Measurements from ENCODE around the gene CATSPER3.

Gene CATSPER3

GRCh38 chr5:135037519-135038204, 70.0 kb downstream of the CATSPER3 start:
- no peak overlapping the region for H2AFZ ChIP-seq (ENCODE audit: low read length)
- H3F3A ChIP-seq (ENCODE audit: insufficient read depth, low read length), result peaks cover 5% of the 10 kb centered on the region; the same call in 1 of the 2 replicates
- no peak overlapping the region for H3K9ac ChIP-seq (ENCODE audit: low read length)
- DNase-seq, result no peak
- H3K4me1 ChIP-seq (ENCODE audit: low read length), result no peaks in the 10 kb centered on the region
- no peak for TF ChIP-seq EZH2phosphoT487 (IDR thresholded peaks at IDR 0.05; ENCODE audit: low read length)
- no peak for TF ChIP-seq CTCF (IDR thresholded peaks at IDR 0.05; ENCODE audit: low read length)
- TF ChIP-seq EZH2 (optimal IDR thresholded peaks at IDR 0.05; ENCODE audit: low read depth, low read length), result no peak
- no peak overlapping the region for H3K4me3 ChIP-seq (ENCODE audit: low read length)
- no peaks in the 10 kb centered on the region for H3K27me3 ChIP-seq (replicated peaks; ENCODE audit: insufficient read depth, low read length)
- H3K9me3 ChIP-seq (replicated peaks; ENCODE audit: insufficient read depth, low read length), result no peaks in the 10 kb centered on the region
- no peaks in the 10 kb centered on the region for H3K36me3 ChIP-seq (replicated peaks; ENCODE audit: insufficient read depth, low read length)
- H3K79me2 ChIP-seq (ENCODE audit: low read length), result peaks cover 10% of the 10 kb centered on the region
- no peak overlapping the region for H3K27ac ChIP-seq (ENCODE audit: low read length)
- no peaks in the 10 kb centered on the region for H4K20me1 ChIP-seq (ENCODE audit: insufficient read depth, low read length)
- no peaks in the 10 kb centered on the region for H3K9me2 ChIP-seq (replicated peaks; ENCODE audit: insufficient read depth, low read length)
- no peak overlapping the region for H3K4me2 ChIP-seq (ENCODE audit: low read depth, low read length)

- Histone ChIP-seq H3K27ac (ENCODE audit: low read length) (no peak overlapping the region), H3K9ac (ENCODE audit: low read length) (no peak overlapping the region), H3K27me3 (replicated peaks; ENCODE audit: insufficient read depth, low read length) (no peaks in the 10 kb centered on the region), H3K4me1 (ENCODE audit: low read length) (no peaks in the 10 kb centered on the region), H3K9me3 (replicated peaks; ENCODE audit: insufficient read depth, low read length) (no peaks in the 10 kb centered on the region), H3K9me2 (replicated peaks; ENCODE audit: insufficient read depth, low read length) (no peaks in the 10 kb centered on the region), H3K79me2 (ENCODE audit: low read length) (peaks cover 4% of the 10 kb centered on the region), H2AFZ (ENCODE audit: low read length) (no peak overlapping the region), H3K4me2 (ENCODE audit: low read depth, low read length) (no peak overlapping the region), H4K20me1 (ENCODE audit: insufficient read depth, low read length) (no peaks in the 10 kb centered on the region), H3K36me3 (replicated peaks; ENCODE audit: insufficient read depth, low read length) (no peaks in the 10 kb centered on the region), H3F3A (ENCODE audit: insufficient read depth, low read length) (peaks cover 5% of the 10 kb centered on the region; the same call in 1 of the 2 replicates), H3K4me3 (ENCODE audit: low read length) (no peak overlapping the region)
- TF ChIP-seq CTCF (IDR thresholded peaks at IDR 0.05; ENCODE audit: low read length), result no peak
- no peak for TF ChIP-seq EZH2phosphoT487 (IDR thresholded peaks at IDR 0.05; ENCODE audit: low read length)
- TF ChIP-seq EZH2 (optimal IDR thresholded peaks at IDR 0.05; ENCODE audit: low read depth, low read length), result no peak
- DNase-seq, result no peak
Observed at GRCh38 chr5:135038205-135038812, 70.6 kb downstream of the CATSPER3 start.

GRCh38 chr5:135038813-135039270, 71.1 kb downstream of the CATSPER3 start:
- no peak for DNase-seq
- H3K9me2 ChIP-seq (replicated peaks; ENCODE audit: insufficient read depth, low read length), result no peaks in the 10 kb centered on the region
- no peaks in the 10 kb centered on the region for H4K20me1 ChIP-seq (ENCODE audit: insufficient read depth, low read length)
- H3K4me2 ChIP-seq (ENCODE audit: low read depth, low read length), result no peak overlapping the region
- TF ChIP-seq EZH2phosphoT487 (IDR thresholded peaks at IDR 0.05; ENCODE audit: low read length) (no peak), CTCF (IDR thresholded peaks at IDR 0.05; ENCODE audit: low read length) (no peak), EZH2 (optimal IDR thresholded peaks at IDR 0.05; ENCODE audit: low read depth, low read length) (no peak)
- H2AFZ ChIP-seq (ENCODE audit: low read length), result no peak overlapping the region
- peaks cover 5% of the 10 kb centered on the region; the same call in 1 of the 2 replicates for H3F3A ChIP-seq (ENCODE audit: insufficient read depth, low read length)
- no peak overlapping the region for H3K27ac ChIP-seq (ENCODE audit: low read length)
- H3K36me3 ChIP-seq (replicated peaks; ENCODE audit: insufficient read depth, low read length), result no peaks in the 10 kb centered on the region
- H3K9me3 ChIP-seq (replicated peaks; ENCODE audit: insufficient read depth, low read length), result no peaks in the 10 kb centered on the region
- H3K4me1 ChIP-seq (ENCODE audit: low read length), result no peaks in the 10 kb centered on the region
- no peak overlapping the region for H3K4me3 ChIP-seq (ENCODE audit: low read length)
- H3K79me2 ChIP-seq (ENCODE audit: low read length), result no peaks in the 10 kb centered on the region
- no peak overlapping the region for H3K9ac ChIP-seq (ENCODE audit: low read length)
- no peaks in the 10 kb centered on the region for H3K27me3 ChIP-seq (replicated peaks; ENCODE audit: insufficient read depth, low read length)

All from MM.1S (cell line).